Activated CD8-positive, alpha-beta memory T cell treated with anti-CD3 and anti-CD28 coated beads for 1 hour (primary cell): ENCODE results near the gene DCBLD1.

Experiments used
- DNase-seq, 2 donors: peaks; one replicate each; pipeline ENCODE4 v3.0.0-alpha.2; 2020; ENCODE audit warnings: low read depth in 1 of 2; ENCODE audit errors: extremely low read depth in 1 of 2

The DCBLD1 gene

DNA sequence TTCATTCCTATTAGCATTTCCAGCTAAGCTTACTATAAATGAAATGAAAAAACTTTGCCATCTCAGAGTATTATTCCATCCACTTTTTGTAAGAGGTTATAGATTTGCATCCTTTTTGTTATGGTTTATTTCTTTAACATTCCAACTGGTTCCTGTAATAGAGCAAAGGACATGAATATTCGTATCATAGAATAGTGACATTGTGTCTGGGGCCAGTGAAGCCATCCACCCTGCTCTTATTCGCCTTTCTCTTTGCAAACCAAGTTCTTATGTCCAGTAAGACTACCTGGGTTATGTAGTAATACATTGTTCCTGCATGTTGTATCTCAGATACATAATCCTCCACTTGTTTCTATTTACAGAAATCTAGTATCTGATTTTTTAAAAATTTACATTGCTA is 43.1 kb downstream of the DCBLD1 start:
- no peak for DNase-seq

DNA sequence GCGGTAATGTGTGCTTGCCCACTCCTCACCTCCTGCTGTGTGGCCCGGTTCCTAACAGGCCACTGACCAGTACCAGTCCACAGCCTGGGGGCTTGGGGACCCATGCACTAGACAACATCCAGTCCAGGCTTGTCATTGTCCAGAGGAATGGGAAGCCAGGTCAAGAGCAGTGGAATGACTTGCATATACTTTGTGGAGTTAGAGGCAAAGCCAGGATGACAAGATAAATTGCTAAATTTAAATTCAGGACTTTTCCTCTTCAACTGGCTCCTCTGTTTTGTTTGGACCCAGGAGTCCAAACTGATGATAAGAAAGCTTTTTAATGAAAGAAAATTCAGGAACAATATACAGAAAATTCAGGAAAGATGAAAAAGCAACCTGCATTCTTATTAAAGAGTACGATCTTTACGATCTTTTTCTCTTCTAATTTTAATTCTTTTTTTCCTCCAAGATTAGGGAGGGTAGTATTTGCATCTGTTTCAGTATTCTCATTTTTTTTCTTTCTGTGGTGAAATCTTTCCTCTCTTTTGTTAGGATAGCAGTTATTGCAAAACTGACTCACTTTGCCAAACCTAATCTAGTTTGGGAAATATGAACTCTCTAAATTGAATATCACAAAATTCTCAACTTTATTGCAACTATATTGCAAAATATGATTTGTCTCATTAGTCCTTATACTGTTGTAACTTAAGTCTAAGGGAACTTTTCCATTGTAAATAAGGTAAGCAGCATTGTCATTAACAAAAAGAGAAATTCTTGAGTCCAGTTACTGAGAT is 48.2 kb downstream of the DCBLD1 start:
- no peak for DNase-seq

DNA sequence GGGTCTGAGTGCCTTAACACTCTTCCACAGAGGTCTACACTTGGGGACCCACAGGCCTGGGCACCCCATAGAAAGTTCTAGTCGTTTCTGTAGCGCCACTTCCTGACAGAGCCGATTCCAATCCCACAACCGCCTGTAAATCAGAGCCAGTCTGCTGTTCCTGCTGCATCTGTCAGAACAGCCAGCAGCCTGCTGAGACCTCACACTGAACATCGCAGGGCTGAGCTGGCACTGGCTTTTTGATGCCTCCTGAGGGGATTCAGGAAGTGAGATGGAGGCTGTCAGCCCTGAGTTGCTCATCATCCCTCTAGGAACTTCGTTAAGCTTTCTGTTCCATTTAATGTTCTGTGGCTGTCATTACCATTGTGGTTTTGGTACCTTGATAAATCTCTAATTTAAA is 48.9 kb downstream of the DCBLD1 start:
- DNase-seq: no peak

DNA sequence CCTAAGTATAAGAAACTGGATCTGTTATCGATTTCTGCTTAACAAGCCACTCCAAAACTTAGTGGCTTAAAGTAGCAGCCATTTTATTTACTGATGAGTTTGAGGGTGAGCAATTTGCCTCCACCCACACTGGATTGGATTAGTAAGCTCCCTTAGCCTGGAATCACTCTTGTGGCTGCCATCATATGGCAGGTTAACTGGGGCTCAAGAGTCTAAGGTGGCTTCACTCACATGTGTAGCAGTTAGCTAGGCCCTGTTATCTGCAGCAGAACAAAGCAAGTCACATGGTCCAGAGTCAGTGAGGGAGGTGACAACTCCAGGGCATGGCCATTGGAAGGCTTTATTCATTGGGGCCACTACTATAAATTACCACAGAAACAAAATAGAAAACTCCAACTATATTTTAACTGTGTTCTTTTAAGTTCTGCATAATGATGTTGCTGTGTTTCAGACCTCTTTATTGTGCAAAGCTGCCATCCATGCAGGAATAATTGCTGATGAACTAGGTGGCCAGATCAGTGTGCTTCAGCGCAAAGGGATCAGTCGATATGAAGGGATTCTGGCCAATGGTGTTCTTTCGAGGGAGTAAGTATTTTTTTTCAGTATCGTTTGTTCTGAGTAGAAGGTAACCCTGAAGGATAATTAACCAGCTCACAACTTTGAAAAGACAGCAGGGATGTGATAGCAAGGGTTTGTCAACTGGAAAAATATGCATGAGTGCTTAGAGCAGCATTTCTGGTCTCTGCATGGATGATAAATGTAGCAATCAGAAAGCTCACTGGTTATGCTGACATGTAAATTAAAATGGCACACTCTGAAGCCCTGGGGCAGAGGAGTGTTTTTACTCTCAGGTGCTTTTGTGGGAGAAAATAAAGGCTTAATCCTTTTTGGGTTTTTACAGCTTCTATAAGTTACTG is 49.6 kb downstream of the DCBLD1 start:
- no peak for DNase-seq

DNA sequence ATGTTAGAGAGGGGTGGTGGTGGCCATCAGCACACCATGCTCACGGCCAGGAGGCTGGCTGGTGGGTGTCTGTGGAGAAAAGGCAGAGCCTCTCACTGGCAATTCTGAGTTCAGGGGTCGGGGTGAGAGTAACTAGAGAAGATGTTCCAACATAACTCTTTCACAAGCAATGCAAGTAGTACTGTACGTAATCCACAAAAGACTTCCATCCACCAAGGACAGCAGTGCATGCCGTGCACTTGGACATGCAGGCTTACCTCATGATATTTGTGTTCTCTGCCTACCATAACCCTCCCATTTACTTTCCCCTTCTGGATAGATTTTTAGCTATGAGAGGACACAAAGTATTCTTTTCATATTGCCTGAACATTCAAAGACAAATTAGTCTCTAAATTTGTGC is 51.3 kb downstream of the DCBLD1 start:
- no peak for DNase-seq

DNA sequence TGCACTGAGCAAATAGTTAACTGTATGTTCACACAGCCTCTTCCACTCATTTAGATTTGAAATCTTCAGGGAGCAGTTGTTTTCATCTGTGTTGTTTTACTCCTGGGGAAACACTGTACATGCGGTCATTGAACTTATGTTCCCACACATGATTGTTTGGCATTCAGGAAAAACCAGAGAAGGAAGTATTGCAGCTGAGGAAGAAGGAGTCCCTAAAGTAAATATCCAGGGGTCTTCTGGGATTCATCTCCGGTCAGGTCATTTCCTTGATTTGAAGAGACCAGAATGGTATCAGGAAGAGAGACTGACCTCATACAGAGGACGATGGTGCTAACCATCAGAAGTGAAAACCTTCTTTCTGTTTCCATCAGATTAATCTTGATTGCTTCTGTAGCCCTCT is 52.5 kb downstream of the DCBLD1 start:
- DNase-seq: no peak

DNA sequence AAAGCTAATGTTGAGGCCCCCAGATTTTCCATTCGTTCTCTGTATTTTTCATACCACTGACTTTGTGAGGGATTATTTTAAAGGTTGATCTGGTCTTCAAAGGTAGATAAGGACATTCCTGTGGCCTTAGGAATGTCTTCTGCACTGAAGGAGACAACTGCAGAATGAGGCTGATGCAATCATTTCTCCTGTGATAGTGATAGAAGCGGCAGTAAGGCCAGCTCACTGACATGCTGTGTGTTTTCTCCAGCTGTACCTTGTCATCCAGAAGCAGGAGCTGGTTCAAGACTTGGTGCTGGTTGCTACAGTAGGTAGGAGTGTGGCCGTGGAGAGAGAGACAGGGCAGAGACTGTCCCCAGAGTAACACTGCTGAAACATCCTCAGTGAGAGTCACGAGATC is 53.8 kb downstream of the DCBLD1 start:
- no peak for DNase-seq

DNA sequence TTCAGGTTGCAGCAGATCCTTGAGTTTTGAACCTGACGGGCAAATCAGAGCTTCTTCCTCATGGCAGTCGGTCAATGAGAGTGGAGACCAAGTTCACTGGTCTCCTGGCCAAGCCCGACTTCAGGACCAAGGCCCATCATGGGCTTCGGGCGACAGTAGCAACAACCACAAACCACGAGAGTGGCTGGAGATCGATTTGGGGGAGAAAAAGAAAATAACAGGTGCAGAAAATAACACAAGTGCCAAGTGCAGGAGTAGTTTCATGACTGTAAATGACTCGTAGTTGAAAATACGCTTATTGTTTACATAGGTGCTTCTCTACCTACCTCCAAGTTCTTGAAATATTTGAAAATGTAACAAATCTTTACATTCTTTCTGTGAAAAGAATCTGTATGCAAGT is 56.1 kb downstream of the DCBLD1 start:
- DNase-seq: no peak

DNA sequence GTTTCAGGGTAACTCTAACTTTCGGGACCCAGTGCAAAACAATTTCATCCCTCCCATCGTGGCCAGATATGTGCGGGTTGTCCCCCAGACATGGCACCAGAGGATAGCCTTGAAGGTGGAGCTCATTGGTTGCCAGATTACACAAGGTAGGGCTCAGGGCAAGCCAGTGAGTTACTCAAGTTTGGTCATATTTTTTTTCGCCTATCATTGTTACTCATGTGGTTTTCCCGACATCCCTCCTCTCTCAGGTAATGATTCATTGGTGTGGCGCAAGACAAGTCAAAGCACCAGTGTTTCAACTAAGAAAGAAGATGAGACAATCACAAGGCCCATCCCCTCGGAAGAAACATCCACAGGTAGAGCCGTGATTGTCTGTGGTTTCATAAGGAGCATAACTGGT is 58.2 kb downstream of the DCBLD1 start:
- no peak for DNase-seq

DNA sequence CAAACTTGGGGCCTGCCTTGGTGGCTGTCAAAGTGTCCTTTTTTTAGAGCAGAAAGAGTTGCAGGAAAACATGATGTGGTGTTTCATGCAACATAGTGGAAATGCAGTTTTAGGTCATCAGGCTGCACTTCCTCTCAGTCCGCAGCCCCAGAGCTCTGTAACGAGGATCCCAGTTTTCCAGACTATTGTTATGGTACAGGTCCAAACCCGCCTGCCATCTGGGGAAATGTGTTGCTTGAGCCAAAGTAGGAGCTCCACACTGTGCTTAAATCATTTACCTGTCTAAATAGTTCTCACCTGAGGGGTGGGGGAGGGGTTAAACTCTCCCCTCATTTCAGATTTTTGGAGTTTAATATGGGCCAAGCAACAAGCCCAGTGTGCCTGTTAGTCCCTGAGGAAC is 60.0 kb downstream of the DCBLD1 start:
- DNase-seq: no peak

DNA sequence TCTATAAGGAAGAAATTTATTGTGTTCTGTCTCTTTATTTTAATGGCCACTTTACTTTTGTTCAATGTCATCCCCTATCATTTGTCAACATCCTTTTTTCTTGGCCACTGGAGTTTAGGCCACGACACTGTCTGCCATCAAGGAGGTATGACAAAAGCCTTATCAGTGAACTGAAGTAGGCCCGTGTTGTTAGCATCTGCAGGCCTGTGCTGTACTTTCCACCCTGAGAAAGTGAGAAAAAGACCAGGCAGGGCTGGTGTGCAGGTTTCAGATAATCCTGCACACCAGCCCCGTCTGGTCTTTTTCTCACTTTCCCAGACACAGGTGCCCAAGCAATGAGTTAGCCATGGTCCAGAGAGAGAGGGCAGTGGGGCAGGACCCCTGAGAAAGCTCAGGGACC is 62.2 kb downstream of the DCBLD1 start:
- DNase-seq: no peak

DNA sequence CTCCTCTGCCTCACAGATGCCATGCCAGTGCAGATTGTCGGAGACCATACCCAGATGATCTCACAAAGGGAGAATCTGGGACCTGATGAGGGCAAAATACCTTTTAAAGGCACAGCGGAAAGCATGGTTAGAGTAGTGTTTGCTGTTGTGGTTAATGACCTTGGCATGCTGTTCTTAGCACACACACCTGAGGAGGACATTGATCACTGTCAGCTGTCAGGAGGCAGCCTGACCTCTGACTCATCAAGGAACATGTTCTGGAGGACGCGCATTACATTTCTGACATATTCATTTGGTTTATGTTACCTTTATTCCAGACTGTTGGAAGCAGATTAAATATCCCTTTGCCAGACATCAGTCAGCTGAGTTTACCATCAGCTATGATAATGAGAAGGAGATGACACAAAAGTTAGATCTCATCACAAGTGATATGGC is 62.7 kb downstream of the DCBLD1 start:
- DNase-seq: no peak

DNA sequence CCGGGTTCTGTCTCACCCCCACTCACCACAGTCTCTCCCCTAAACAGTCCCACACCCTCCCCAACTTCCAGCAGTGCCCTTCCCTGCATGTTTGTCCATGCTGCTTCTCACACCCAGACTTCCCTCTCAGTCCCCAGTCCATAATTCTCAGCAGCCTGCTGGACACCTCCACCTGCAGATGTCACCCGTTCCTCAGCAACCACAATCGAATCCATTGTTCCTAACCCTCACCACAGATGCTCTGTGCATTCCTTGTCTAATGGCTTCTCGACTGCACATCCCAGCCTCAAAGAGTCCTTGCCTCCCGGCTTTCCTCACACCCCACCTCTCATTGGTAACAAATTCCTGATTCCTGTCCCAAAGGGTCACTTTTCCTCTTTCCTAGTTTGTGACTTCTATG is 64.2 kb downstream of the DCBLD1 start:
- no peak for DNase-seq

DNA sequence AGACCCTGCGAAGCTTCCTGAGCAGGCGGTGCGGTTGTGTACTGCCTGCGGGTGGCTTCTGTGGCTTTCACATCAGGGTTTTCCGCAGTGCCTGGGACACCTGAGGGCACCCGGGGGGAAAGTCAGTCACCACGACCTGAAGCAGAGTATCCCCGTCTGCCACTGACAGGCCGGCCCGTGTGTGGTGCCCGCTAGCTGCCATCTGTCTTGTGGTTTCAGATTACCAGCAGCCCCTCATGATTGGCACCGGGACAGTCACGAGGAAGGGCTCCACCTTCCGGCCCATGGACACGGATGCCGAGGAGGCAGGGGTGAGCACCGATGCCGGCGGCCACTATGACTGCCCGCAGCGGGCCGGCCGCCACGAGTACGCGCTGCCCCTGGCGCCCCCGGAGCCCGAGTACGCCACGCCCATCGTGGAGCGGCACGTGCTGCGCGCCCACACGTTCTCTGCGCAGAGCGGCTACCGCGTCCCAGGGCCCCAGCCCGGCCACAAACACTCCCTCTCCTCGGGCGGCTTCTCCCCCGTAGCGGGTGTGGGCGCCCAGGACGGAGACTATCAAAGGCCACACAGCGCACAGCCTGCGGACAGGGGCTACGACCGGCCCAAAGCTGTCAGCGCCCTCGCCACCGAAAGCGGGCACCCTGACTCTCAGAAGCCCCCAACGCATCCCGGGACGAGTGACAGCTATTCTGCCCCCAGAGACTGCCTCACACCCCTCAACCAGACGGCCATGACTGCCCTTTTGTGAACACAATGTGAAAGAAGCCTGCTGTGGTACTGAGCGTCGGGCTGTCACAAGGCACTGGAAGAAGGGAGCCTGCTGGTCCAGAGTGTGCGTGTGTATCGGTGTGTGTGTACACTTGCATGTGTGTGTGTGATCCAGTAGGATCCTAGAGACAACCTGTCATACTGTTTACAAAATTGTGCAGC is 65.5 kb downstream of the DCBLD1 start:
- peak in 1 of 2 donors; percentile 27 for DNase-seq

DNA sequence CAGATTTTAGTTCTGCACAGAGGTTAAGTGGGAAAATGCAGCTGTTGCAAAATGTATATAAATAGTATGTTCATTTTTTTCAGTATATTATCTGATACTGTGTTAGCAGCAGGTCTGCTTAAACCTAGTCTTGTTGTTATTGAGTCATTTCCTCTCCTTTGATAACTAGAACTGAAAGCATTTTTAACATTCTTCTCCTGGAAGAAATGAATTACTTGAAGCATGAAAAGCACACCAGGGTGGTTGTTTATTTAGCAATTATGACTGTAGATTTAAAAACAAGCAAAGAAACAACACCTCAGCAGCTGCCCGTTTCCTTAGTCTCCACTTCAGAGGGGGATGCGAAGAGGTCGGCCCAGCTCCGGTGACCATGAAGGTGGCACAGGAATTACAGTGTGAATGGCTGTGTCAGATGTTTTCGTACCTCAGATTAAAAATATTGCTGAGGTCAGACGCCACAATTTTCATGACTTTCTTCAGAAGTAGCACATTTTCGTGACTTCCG is 66.4 kb downstream of the DCBLD1 start:
- DNase-seq: no peak

DNA sequence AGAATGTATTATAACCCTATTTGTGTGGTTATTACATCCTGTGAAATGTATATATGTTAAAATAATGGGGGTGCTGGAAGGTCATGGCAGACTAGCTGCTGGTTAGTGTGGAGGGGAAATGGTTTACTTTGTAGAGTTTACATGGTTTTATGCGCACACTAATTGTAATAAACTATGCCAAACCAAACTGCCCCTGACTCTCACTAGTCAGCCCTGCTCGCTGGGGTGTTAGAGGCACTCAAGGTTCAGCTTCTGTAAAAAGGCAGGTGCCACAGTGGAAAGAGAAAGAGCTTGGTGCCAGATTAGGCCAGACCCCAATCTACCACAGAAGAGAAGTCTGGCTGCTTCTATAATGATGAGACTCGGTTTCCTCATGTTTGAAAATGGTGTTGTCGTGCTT is 67.1 kb downstream of the DCBLD1 start:
- no peak for DNase-seq

DNA sequence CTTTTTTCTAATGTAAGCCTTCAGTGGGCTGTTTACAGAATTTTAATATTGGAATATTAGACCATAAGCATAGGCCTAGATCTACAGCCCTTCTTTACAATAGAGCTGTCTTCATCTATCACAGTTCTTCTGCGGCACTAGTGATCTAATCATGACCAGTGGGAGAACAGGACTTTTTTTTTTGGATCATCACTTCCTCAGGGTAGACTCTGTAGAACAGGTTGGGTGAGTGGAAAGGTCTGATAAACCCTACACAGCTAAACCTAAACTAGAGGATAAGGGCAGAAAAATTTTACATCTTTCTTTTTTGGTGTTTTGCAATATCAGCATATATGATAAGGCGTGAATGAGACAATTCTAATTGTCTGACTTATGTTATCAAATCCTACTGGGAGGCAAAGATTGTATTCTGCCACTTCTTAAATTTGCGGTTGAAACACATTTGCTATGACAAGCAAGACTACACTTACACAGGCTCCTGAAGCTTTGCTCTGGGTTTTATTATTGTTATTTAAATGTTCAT is 67.7 kb downstream of the DCBLD1 start:
- no peak for DNase-seq

DNA sequence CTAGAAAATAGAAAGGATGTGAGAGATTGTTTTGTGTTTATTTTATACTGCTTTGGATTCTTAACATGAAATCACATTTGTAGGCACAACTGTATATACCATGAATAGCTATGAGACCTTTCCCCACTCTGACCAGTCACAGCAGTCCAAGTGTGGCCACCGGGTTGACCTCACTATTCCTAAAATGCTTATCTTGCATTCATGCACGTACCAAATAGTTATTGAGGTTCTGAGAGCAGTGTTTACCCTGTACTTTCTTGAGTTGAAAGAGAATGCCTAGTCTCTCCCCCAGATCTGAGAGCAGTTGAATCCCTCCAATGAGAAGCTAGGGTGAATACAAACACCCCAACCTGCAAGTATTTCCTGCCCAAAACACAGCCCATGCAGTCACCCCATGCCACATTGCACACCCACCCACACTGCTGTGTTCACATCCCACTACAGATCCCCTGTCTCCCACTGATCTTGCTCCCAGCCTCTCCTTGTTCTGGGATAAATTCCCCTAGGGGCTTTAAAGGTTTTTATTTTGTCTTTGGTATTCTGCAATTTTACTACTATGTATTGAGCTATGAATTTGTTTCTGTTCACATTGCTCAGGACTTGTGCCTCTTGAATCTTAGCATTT is 68.3 kb downstream of the DCBLD1 start:
- no peak for DNase-seq

DNA sequence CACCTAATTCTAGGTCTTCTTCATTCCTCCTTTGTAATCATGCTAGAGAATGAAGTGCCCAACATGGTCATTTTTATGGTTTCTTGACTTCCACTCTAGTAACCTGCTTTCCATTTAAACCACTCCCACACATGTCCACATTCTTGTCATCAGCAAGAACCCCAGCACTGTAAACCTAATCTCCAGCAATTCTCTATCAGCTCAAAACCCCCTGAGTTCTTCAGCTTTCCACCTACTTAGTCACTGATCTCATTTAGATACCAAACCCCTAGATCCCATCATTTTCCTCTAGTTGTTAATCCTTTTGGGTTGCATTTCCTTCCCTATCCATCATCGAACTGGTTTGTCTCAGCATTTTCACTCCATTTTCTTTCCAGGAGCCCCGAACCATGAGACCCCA is 70.1 kb downstream of the DCBLD1 start:
- DNase-seq: no peak

DNA sequence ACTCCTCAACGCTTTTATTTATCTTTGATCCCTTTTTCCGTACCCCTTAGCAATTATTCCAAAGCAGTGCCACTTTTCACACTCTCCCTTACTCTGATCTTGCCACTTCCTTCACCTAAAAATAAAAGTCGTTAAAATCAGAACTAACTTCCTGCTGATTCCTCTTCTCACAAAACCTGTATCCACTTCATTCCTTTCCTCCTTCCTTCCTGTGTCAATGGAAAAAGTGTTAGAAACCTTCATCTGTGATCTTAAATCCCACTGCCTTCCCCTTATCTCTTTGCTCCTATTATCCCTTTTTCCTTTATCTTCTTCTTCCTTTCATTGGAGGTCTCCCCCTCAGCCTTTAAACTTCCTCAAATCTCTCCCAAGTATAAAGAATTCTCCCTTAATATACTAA is 70.7 kb downstream of the DCBLD1 start:
- DNase-seq: no peak
